Raji (cell line): Measurements from ENCODE around the gene CEP104.

Experiments
- POLR2A ChIP-seq: IDR thresholded peaks from 2 replicates; pipeline ENCODE4 v1.6.1; 2011; ENCODE audit warnings: low read depth, low read length, control low read depth; ENCODE audit not compliant: insufficient read depth

Gene CEP104

GRCh38 chr1:3774276-3774945 is 82.6 kb downstream of the CEP104 start:
- TF ChIP-seq POLR2A: no peak

- TF ChIP-seq POLR2A: no peak
These were observed 83.3 kb downstream of the CEP104 start for GRCh38 chr1:3773572-3774275.

DNA sequence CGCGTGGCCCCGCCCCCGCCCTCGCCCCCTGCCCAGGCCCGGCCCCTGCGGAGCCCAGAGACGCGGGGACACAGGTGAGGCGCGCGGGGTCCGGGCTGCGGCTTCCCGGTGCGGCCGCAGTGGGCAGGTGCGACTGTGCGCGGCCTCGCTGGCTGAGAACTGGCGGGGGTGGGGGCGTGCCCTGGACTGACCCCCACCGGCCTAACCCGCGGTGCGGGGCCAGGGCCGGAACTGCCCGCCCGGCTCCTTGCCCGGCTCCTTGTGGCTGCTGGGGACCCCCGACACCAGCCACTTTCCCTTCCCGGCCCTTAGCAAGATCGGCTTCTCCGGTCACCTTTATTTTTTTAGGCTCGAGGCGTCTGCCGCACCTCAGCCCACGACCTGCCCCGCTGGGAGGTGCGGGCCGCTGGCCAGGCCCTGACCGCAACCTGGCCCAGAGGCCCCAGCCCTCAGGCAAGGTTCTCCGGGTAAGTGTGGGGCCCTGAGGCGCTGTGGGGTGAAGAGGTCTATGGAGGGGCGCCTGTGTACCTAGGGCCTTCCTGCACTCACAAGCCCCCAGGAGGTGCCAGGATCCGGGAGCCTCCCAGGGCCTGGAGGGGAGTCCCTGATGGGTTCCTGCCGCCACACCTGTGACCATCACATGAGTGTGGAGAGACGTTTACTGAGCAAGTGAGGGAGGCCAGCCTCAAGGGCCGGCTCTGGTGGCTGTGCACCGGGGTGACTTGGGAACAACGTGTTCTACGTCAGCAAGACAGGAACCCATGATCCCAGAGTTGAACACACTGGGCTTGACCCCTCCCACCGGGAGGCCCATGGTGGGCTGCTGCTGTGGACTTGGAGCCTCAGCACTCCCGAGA is 84.1 kb downstream of the CEP104 start, which contains the start of gene SMIM1:
SMIM1 (plus strand) TSS at position 35 of the 857 bp plus-strand sequence. CDS start 2,625 bp downstream, outside the sequence.
- no peak for TF ChIP-seq POLR2A

DNA sequence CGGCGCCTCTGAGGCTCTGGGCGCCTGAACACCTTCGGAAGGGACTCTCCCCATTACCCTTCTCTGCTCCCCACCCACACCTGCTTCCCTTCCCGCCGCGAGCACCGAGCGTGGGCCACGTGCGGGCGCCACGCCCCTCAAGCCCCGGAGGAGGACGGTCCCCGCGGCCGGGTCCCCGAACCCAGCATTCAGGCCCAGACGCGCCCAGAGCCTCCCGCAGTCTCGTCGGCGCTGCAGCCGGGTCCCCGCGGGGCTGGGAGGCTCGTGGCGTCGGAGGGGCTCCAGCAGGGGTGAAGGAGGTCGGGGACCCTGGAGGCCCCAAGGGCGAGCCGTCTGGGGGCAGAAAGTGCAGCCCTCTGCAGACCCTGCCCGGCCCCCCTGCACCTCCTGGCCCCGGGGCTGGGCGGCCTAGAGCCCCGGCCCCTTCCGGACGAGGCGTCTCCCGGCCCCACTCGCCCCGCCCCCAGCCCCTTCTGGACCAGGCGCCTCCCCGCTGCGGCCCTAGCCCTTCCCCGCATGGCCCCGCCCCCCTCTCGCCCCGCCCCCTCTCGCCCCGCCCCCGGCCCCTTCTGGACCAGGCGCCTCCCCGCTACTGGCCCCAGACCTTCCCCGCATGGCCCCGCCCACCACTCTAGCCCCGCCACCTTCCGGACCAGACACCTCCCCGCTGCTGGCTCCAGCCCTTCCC is 84.8 kb downstream of the CEP104 start:
- 0 out of 2 replicates have a peak, but pooled peaks have one; percentile 26 for TF ChIP-seq POLR2A

DNA sequence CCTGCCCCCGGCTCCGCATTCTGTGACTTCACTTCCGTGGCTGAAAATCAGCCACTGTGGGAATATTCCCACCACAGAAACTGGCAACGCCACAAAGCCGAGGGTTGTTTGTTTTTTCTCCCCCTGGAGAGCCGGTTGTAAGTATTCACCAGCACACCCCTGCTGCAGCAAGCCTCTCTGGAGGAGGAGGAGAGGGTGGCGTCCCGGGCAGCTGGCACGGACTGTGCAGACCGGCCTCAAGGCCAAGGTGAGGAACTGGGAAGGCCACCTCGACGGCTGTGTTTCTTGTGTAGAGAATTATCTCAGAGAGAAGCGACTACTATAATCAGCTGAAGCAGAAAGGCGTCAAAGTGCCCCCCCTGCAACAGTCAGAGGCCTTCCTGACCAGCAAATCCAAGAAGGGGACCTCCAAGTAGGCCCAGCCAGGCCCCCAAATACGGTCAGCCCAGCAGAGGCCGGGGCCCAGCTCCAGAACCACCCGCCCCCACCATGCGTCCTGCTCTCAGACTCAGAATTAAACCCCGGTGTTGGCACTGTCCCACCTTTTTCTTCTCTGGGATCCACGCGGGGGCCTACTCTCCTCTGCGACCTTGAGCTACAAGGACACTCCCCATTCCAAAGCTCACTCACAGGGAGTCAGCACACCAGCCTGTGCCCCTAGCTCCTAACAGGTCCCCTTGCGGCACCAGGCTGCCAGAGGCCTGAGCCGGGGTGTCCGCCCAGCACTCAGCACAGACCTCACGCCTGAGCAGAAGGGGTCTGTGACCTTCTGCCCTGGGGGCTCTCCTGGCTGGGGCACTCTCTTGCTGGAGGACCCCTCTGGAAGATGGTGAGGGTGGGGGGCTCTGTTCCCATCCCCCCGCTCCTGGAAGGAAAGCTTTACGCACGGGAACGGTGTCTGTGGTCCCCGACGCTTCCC is 85.6 kb downstream of the CEP104 start:
- TF ChIP-seq POLR2A: no peak

- TF ChIP-seq POLR2A: no peak
These were observed 86.8 kb downstream of the CEP104 start for GRCh38 chr1:3770047-3770765.

- TF ChIP-seq POLR2A: no peak
These were observed 88.1 kb downstream of the CEP104 start for GRCh38 chr1:3768811-3769390.

DNA sequence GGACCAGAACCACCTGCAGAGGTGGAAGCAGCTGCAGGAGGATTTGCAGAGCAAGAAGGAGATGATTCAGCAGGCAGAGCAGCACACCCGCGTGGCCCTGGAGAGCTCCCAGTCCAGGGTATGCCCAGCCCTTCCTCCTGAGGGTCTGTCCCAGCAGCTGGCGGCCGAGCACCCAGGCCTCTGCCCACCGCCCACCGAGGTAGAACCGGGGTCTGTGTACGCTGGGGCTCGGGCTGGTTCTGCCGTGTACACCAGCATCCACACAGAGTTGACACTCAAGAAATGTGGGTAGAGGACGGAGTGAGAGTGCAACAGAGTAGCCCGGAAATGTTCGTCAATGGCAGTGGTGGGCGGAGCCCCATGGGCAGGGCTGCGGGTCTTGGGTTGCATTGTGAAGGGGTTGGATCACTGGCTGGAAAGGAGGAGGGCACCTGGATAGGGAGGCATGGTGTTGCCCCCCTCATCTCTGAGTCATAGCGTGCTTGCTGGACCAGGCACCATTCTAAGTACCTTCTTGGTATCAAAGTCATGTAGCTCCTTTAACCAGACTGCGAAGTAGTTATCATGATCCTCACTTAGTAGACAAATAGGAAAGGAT is 89.6 kb downstream of the CEP104 start:
- no peak for TF ChIP-seq POLR2A

GRCh38 chr1:3763351-3764125 is 93.5 kb downstream of the CEP104 start:
- no peak for TF ChIP-seq POLR2A

GRCh38 chr1:3762873-3763228 is 94.2 kb downstream of the CEP104 start:
- TF ChIP-seq POLR2A: no peak

DNA sequence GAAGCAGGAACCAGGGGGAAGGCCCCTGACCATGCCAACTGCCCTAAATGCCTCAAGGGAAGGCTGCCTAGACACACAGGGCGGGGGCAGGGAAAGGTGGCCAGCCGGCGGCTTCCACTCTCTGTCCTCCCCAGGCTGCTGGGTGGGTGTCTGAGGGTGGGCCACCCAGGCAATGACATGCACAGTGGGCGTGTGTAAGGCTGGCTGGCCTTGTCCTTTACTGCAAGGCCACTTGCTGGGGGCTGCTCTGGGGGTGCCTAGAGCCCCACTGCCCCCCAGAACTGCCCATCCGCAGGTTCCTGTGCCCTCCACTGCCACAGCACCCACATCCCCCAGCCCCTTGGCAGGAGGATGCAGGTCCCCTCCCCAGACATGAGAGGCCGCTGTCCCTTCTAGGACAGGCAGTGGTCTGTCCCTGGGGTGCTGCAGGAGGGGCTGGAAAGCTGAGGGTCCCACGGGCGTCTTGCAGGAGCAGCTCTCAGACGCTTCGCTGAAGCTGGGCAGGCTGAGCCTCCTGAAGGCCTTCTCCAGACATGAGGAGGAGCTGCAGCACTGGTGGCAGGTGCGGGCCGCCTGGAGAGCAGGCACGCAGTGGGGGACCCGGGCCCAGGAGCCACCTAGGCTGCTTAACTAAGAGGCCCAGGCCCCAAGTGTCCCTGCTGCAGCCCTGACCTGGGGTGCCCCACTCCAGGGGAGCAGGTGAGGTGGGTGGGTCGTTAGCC is 94.7 kb downstream of the CEP104 start:
- TF ChIP-seq POLR2A: no peak
